ENCODE data around the gene FOXE3.

The FOXE3 gene

GRCh38 chr1:47399846-47400155 lies 16.3 kb upstream of the FOXE3 start:
- no peak overlapping the region for H3K27ac ChIP-seq
- H3K9ac ChIP-seq = no peak overlapping the region
- H3K36me3 ChIP-seq = no peaks in the 10 kb centered on the region
- H3K4me1 ChIP-seq = peaks cover 0 to 4% (median 0%) of the 10 kb centered on the region in 10 experiments; a peak in 1 of 20 replicates
- no peaks in the 10 kb centered on the region for H3K9me3 ChIP-seq (replicated peaks in 1 of 11)
- no peaks in the 10 kb centered on the region for H3K27me3 ChIP-seq
- no peak overlapping the region for H3K4me2 ChIP-seq
- H3K4me3 ChIP-seq = no peak overlapping the region
- H4K20me1 ChIP-seq = 0 out of 22 replicates have a peak, but pooled peaks cover 0 to 4% (median 0%) of the 10 kb centered on the region in 11 experiments
- TF ChIP-seq Cebpa-rat (IDR thresholded peaks at IDR 0.05) = no peak

DNA sequence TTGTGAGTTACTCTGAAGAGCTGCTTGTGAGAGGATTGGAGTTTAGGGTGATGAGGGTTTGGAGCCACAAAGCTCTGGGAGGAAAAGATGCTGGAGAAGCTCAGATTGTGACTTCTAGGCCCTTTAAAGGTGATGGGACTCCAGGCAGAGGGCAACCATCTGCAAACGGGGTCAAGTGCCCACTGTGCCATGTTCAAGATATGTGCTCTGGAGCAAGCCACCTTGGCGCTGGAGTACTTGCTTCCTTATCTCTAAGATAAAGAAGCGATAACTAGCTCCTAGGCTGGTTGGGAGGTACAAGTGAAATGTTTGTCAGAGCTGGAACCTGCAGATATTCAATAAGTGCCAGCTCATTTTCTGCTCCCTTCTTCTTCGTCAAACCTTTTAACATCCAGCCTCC lies 14.3 kb upstream of the FOXE3 start:
- H3K4me2 ChIP-seq = no peak overlapping the region
- H3K4me1 ChIP-seq = peaks cover 0 to 14% (median 0%) of the 10 kb centered on the region in 10 experiments; a peak in 4 of 20 replicates
- H3K36me3 ChIP-seq = no peaks in the 10 kb centered on the region
- H4K20me1 ChIP-seq = 0 out of 22 replicates have a peak, but pooled peaks cover 0 to 4% (median 0%) of the 10 kb centered on the region in 11 experiments
- no peak overlapping the region for H3K4me3 ChIP-seq
- H3K9ac ChIP-seq = no peak overlapping the region
- no peak overlapping the region for H3K27ac ChIP-seq
- no peaks in the 10 kb centered on the region for H3K9me3 ChIP-seq (replicated peaks in 1 of 11)
- no peak for TF ChIP-seq Cebpa-rat (IDR thresholded peaks at IDR 0.05)
- H3K27me3 ChIP-seq = no peaks in the 10 kb centered on the region

- Histone ChIP-seq H3K4me1 (peaks cover 0 to 14% (median 0%) of the 10 kb centered on the region in 10 experiments; a peak in 4 of 20 replicates), H3K27ac (no peak overlapping the region), H3K9ac (no peak overlapping the region), H3K4me3 (no peak overlapping the region), H3K36me3 (no peaks in the 10 kb centered on the region), H3K27me3 (no peaks in the 10 kb centered on the region), H3K9me3 (replicated peaks in 1 of 11) (no peaks in the 10 kb centered on the region), H4K20me1 (0 out of 22 replicates have a peak, but pooled peaks cover 0 to 4% (median 0%) of the 10 kb centered on the region in 11 experiments), H3K4me2 (no peak overlapping the region)
- no peak for TF ChIP-seq Cebpa-rat (IDR thresholded peaks at IDR 0.05)
These were observed 13.5 kb upstream of the FOXE3 start for GRCh38 chr1:47402591-47402990.

DNA sequence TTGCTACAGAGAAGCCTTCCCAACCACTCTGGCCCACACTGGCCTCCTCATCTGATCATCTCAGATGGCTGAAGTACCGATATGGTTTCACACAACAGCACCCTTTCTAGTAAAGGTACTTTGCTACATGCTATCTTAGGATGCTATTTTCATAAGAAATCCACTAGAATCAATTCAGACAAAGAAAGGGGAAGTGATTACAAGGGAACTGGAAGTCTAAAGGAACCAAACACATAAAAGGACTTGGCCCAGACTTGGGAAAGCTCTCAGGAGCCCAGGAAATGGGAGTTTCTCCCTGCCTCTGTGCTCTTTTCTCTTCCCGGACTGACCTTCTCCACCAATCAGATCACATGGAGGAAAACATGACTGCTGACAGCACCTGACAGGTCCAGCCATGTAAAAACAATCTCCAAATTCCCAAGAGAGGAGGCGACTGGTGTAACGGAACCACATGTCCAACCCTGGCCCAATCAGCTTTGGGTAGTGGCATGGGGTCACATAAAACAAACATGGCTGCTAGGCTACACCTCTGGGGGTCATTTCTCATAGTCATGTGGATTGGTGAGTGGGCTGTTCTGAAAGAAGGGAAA lies 12.7 kb upstream of the FOXE3 start:
- Histone ChIP-seq H3K9me3 (replicated peaks in 1 of 11) (no peaks in the 10 kb centered on the region), H3K4me1 (peaks cover 0 to 19% (median 0%) of the 10 kb centered on the region in 10 experiments; a peak in 6 of 20 replicates), H3K27ac (no peak overlapping the region), H3K4me2 (peak overlapping the region in 1 of 11 experiments; percentile 36; a peak in 2 of 22 replicates), H3K9ac (no peak overlapping the region), H3K36me3 (no peaks in the 10 kb centered on the region), H4K20me1 (0 out of 22 replicates have a peak, but pooled peaks cover 0 to 4% (median 0%) of the 10 kb centered on the region in 11 experiments), H3K4me3 (no peak overlapping the region), H3K27me3 (no peaks in the 10 kb centered on the region)
- no peak for TF ChIP-seq Cebpa-rat (IDR thresholded peaks at IDR 0.05)

GRCh38 chr1:47405697-47406096 lies 10.4 kb upstream of the FOXE3 start:
- H3K4me2 ChIP-seq = peak overlapping the region in 2 of 11 experiments; percentile 35 to 65; a peak in 4 of 22 replicates
- peaks cover 0 to 4% (median 0%) of the 10 kb centered on the region in 11 experiments; a peak in 1 of 22 replicates for H4K20me1 ChIP-seq
- H3K9me3 ChIP-seq (replicated peaks in 1 of 11) = no peaks in the 10 kb centered on the region
- no peak overlapping the region for H3K4me3 ChIP-seq
- H3K27me3 ChIP-seq = no peaks in the 10 kb centered on the region
- no peak for TF ChIP-seq Cebpa-rat (IDR thresholded peaks at IDR 0.05)
- no peak overlapping the region for H3K9ac ChIP-seq
- no peaks in the 10 kb centered on the region for H3K36me3 ChIP-seq
- H3K4me1 ChIP-seq = peaks cover 0 to 30% (median 0%) of the 10 kb centered on the region in 10 experiments; a peak in 6 of 20 replicates
- H3K27ac ChIP-seq = no peak overlapping the region

DNA sequence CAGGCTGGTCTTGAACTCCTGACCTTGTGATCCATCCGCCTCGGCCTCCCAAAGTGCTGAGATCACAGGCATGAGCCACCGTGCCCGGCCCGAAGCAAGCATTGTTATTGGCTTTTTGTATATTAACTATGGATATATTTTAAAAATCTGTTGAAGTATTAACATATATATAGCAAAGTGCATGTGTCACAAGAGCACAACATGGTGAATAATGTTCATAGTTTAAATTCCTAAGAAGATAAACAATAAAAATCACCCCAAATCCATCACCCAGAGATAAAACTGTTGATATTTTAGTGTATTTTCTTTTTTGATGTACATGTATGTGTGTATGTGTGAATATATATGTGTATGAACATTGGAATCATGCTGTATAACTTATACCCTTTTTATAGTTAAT lies 9.1 kb upstream of the FOXE3 start:
- no peaks in the 10 kb centered on the region for H3K27me3 ChIP-seq
- no peak overlapping the region for H3K9ac ChIP-seq
- no peak overlapping the region for H3K4me2 ChIP-seq

GRCh38 chr1:47407481-47407880 lies 8.6 kb upstream of the FOXE3 start:
- Histone ChIP-seq H3K27ac (no peak overlapping the region), H3K27me3 (no peaks in the 10 kb centered on the region), H3K36me3 (no peaks in the 10 kb centered on the region), H3K9ac (no peak overlapping the region), H3K4me3 (no peak overlapping the region), H3K4me2 (no peak overlapping the region), H3K4me1 (peaks cover 0 to 45% (median 2%) of the 10 kb centered on the region in 10 experiments; a peak in 7 of 20 replicates), H4K20me1 (no peaks in the 10 kb centered on the region; a peak in 2 of 22 replicates), H3K9me3 (replicated peaks in 1 of 11) (no peaks in the 10 kb centered on the region)
- no peak for TF ChIP-seq Cebpa-rat (IDR thresholded peaks at IDR 0.05)

More for the DNA sequence above, 9.1 kb upstream of the FOXE3 start:
- Histone ChIP-seq H3K27ac (no peak overlapping the region), H3K4me1 (peaks cover 0 to 42% (median 2%) of the 10 kb centered on the region in 10 experiments; a peak in 7 of 20 replicates), H3K36me3 (no peaks in the 10 kb centered on the region), H3K9me3 (replicated peaks in 1 of 11) (no peaks in the 10 kb centered on the region), H3K4me3 (no peak overlapping the region), H4K20me1 (no peaks in the 10 kb centered on the region; a peak in 2 of 22 replicates)
- no peak for TF ChIP-seq Cebpa-rat (IDR thresholded peaks at IDR 0.05)

GRCh38 chr1:47409311-47410067 lies 6.6 kb upstream of the FOXE3 start:
- TF ChIP-seq Cebpa-rat (IDR thresholded peaks at IDR 0.05) = no peak
- Histone ChIP-seq H3K4me3 (no peak overlapping the region), H3K9ac (no peak overlapping the region), H3K4me1 (peaks cover 0 to 45% (median 2%) of the 10 kb centered on the region in 10 experiments; a peak in 7 of 20 replicates), H3K9me3 (replicated peaks in 1 of 11) (no peaks in the 10 kb centered on the region), H4K20me1 (no peaks in the 10 kb centered on the region; a peak in 2 of 22 replicates), H3K27ac (no peak overlapping the region), H3K36me3 (no peaks in the 10 kb centered on the region), H3K27me3 (peaks cover 0 to 2% (median 0%) of the 10 kb centered on the region in 11 experiments; a peak in 3 of 22 replicates), H3K4me2 (peak overlapping the region in 1 of 11 experiments; percentile 11; a peak in 2 of 22 replicates)

DNA sequence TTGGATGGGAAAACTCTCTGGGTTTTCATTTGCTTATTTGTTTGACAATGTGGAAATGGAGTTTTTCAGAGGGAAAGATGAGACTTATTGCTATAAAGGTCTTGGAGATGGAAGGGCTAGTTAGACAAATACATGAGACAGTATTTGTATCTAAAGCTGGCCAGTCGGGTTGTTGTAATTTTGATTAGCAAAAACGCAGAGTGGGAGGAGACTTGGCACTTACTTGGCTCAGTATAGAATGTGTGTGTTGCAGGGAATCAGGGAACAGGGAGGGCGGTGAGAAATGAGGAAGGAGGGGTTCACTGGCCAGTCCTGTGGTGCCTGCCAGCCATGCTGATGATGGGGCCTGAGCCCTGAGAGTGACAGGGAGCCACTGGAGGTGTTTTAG lies 6.0 kb upstream of the FOXE3 start:
- Histone ChIP-seq H3K9me3 (replicated peaks in 1 of 11) (no peaks in the 10 kb centered on the region), H3K27me3 (peaks cover under 1 to 7% (median 4%) of the 10 kb centered on the region in 11 experiments; a peak in 17 of 22 replicates), H4K20me1 (no peaks in the 10 kb centered on the region; a peak in 2 of 22 replicates), H3K4me3 (no peak overlapping the region), H3K36me3 (no peaks in the 10 kb centered on the region), H3K4me2 (no peak overlapping the region), H3K27ac (no peak overlapping the region), H3K4me1 (peaks cover 0 to 45% (median 2%) of the 10 kb centered on the region in 10 experiments; a peak in 7 of 20 replicates), H3K9ac (no peak overlapping the region)
- no peak for TF ChIP-seq Cebpa-rat (IDR thresholded peaks at IDR 0.05)
